ENCODE measurements around the gene ATG9A.

The ATG9A gene

DNA sequence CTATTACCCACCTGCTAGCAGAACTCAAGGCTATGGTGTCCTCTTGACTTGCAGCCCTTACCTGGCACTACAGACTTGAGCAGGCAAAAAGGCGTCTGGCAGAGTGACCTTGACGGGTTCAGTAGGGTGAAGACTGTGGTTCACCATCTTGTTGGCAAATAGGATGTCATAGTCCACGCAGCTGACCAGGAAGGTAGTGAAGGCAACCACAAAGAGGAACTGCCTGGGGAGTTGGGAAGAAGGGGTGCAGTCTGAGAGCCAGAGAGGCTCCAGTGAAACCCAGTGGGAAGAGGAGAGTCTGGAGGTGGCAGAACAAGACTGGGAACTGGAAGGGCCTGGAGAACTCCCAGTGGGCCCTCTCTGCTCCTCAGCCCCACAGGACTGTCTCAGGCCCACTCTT lies 4.1 kb downstream of the ATG9A start:
- TF ChIP-seq, protein P1, sequence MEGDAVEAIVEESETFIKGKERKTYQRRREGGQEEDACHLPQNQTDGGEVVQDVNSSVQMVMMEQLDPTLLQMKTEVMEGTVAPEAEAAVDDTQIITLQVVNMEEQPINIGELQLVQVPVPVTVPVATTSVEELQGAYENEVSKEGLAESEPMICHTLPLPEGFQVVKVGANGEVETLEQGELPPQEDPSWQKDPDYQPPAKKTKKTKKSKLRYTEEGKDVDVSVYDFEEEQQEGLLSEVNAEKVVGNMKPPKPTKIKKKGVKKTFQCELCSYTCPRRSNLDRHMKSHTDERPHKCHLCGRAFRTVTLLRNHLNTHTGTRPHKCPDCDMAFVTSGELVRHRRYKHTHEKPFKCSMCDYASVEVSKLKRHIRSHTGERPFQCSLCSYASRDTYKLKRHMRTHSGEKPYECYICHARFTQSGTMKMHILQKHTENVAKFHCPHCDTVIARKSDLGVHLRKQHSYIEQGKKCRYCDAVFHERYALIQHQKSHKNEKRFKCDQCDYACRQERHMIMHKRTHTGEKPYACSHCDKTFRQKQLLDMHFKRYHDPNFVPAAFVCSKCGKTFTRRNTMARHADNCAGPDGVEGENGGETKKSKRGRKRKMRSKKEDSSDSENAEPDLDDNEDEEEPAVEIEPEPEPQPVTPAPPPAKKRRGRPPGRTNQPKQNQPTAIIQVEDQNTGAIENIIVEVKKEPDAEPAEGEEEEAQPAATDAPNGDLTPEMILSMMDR (conservative IDR thresholded peaks at IDR 0.05), result no peak
- H3K27ac ChIP-seq, result no peak overlapping the region

DNA sequence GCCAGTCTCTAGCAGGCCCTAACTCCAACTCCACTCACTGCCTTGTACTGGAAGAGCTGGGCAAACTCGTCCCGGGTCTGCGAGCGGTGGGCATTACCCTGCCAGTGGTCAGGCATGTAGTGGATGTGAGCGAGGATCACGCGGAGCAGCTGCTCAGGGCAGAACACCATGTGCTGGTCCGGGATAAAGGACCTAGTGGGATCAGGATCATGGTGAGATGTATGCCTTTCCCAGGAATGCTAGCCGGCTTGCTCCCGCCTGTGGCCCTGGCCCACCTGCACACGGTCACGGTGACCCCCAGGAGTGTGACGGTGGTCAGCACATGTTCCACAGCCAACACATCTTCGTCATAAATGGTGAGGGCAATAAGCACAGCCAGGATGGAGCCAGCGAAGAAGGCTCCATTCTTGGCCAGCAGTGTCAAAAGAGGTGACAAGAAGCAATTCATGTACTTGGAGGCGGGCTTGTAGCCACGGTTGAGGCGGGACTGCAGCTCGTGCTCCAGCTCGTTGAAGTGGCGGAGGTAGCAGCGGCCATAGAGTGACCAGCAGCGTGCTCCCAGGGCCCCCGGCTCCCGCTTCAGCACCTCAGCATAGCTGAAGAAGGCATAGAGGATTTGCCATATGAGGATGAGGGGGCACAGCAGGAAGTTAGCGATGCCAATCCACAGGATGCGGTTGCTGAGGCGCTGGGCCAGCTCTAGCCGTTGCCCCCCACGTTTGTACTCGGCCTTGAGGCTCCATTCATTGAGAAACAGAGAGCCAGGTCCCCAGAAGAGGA lies 5.4 kb downstream of the ATG9A start:
- H3K27ac ChIP-seq, result no peak overlapping the region

DNA sequence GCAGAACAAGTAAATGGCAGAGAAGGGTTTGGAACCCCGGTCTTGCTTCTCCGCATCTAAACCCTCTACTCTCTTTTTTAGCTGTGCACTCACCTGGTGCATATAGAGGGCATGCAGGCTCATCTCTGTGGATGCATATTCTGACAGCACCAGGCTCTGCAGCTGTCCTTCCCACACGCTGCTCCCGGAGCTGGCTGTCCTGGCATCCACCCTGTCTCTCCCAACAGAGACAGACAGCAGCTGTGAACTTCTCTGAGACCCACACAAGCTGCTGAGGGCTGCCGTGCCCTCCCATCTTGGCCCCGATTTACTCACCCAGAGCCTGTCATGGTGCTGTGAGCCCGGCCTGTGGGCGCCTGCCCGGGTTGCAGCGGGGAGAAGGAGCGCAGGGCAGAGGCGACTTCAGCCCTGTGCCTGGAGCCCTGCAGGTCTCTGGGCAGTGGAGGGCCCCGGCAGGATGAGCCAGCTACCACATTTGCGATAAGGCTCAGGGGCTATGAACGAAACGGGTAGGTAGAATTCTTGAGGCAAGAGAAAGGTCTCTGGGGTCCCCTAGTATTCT lies 7.4 kb downstream of the ATG9A start:
- TF ChIP-seq, protein P1 (conservative IDR thresholded peaks at IDR 0.05), result no peak
- no peak overlapping the region for H3K27ac ChIP-seq

More for the DNA sequence above, 5.4 kb downstream of the ATG9A start:
- TF ChIP-seq, protein P1 (conservative IDR thresholded peaks at IDR 0.05), result no peak

DNA sequence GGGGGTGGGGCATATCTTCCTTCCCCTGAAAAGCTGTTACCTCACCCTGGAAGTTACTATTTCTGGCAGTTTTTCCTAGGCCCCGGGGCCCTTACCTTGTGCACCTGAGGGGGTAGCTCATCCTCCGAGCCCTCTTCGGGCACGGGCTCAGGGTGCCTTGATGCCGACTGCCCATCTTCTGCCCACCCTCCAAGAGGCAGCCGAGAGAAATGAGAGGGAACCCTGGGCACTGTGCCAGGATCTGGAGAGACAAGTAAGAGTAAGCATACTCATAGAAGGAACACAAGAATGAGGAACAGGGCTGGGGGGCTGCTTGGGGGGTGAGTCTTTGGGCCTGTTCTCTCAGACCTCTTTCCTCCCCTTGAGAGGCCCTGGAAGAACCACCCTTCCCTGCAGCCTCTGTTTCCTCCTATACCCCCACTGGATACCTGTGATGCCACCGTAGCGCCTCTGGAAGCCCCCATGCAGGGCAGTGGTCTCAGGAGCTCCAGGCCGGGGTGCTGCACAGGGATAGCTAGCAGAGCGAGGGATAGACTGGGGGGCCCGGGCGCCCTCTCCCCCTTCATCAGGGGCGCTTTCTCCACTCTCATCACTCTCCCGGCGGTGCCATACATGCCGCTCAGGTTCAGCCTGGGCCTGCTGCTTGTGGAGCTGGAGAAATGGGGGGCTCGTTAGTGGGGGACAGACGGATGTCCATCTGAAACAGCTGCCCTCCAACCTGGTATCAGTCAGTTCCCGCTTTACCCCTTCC lies 8.6 kb downstream of the ATG9A start:
- H3K27ac ChIP-seq, result peak overlapping the region; percentile 94; the same call in 1 of the 2 replicates
- TF ChIP-seq, protein P1 (conservative IDR thresholded peaks at IDR 0.05), result no peak

DNA sequence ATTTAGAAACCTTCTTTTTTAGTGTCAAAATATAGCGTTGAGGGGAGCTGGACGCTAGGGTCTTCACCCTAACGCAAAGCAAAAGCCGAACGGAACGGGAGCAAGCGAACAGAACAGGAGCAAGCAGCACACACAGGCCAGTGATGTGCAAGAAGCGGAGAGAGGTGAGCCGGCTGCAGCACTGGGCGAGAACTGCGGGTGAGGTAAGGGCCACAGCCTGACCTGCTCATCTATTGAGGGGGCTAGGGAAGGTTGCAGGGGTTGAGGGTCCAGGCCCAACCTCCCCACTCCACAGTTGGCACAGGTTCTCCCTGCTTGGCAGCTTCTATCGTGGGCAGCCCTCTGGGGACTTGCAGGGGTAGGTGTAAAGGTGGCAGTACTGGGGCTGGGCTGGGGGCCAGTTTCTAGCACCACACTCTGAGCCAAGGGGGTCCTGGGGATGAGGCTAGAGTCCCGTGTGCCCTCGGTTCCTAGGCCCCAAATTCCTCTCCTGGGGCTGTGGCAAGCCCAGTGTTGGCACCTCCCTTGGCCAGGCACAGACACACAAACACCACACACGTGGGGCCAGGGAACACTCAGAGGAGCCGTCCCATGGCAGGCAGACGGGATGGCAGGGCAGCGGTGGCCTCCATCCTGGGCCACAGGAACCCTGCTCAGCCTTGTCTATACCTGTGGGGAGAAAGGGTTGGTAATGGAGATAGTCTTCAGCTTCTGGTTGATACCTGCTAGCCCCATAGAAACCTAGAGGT lies 9.5 kb downstream of the ATG9A start:
- peak overlapping the region; percentile 94 for H3K27ac ChIP-seq
- TF ChIP-seq, protein P1 (conservative IDR thresholded peaks at IDR 0.05), result no peak

DNA sequence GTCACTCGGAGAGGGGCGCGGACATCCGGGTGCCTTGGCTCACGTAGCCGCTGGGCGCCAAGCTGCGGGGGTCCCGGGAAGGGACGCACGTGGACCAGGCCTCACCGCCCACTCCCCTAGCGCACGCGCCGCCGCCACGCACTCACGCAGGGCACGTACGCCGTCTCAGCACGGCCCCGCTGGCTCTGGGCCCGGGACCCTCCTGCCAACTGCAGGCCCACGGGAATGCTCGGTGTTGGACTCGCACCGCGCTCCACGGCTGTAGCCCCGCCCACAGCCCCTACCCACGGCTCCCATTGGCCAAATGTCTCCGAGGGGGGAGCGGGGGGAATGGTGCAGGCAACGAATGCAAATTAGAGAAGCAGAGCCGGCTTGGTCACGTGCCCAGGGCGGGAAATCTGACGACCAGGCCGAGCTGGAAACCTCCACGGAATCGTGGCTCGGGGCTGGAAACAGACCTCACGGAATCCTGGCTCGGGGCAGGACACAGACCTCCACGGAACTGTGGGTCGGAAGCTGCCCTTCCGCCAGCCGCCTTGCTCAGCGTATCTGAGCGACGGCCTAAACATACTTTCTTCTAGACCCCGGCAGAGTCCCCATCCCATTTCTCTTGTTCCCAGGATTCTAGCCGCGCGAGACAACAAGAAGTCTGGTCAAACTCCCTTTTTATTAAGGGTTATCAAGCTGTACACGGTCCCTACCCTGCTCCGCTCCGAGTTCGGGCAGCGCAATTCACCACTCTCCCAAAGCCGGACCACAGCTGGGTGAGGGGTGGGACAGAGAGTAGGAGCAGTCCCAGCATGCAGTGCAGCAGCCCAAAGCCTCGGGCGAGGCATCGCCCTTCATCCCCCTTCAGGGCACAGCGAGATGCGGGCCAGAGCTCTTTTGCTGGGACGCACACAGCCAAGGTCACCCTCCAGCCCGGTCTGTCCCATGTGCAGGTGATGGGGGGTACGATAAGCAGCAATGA lies 10.4 kb downstream of the ATG9A start, which contains the start of gene ABCB6:
TSS of gene ABCB6 (minus strand) at position 227 of the 970 bp plus-strand sequence. CDS start 285 bp downstream, outside the sequence.
- H3K27ac ChIP-seq, result peak within 1 kb of the TSS; percentile 94
- TF ChIP-seq, protein P1 (conservative IDR thresholded peaks at IDR 0.05), result no peak
